Heart right ventricle (tissue), 16 donors: ENCODE results near the gene PPIL6. TPM values are rescaled to one million over a fixed set of nuclear protein-coding genes. Genes with fewer than 3 reads are reported as not detected.

Source experiments
- ATAC-seq, 8 donors: fragments of 200-7000 bp; cut with Tn5 transposase; one replicate each; pipeline ENCODE4 v1.9.1; 2020; ENCODE audit warnings: mild to moderate bottlenecking in 8 of 8, moderate library complexity in 8 of 8, moderate number of reproducible peaks in 1 of 8
- DNase-seq, 2 donors: peaks; one replicate each; pipeline ENCODE4 v3.0.0-alpha.2; 2020
- H3K27ac ChIP-seq, 10 donors: fragments of 200-600 bp; sonication (generic) in 2 of 10; one replicate each; pipeline versions ENCODE4 v1.5.0 to v1.8.0; 2020 to 2022; ENCODE audit warnings: mild to moderate bottlenecking in 3 of 10
- H3K27me3 ChIP-seq, 7 donors: fragments of 200-600 bp; one replicate each; pipeline ENCODE4 v1.8.0; 2021 to 2022; ENCODE audit warnings: mild to moderate bottlenecking in 2 of 7
- H3K36me3 ChIP-seq, 9 donors: fragments of 200-600 bp; sonication (generic) in 1 of 9; one replicate each; pipeline versions ENCODE4 v1.5.0 to v1.8.0; 2020 to 2022; ENCODE audit warnings: mild to moderate bottlenecking in 2 of 9
- H3K4me1 ChIP-seq, 9 donors: fragments of 200-600 bp; sonication (generic) in 1 of 9; one replicate each; pipeline versions ENCODE4 v1.5.0 to v1.8.0; 2020 to 2022; ENCODE audit warnings: mild to moderate bottlenecking in 4 of 9
- H3K4me3 ChIP-seq, 10 donors: fragments of 200-600 bp; sonication (generic) in 2 of 10; one replicate each; pipeline versions ENCODE4 v1.5.0 to v1.8.0; 2020 to 2022; ENCODE audit warnings: mild to moderate bottlenecking in 7 of 10, moderate library complexity in 2 of 10
- H3K9me3 ChIP-seq, 11 donors: fragments of 200-600 bp in 10 of 11; sonication (generic) in 2 of 11; one replicate each; pipeline versions ENCODE4 v1.5.0 to v1.8.0; 2013 to 2022; ENCODE audit warnings: mild to moderate bottlenecking in 2 of 11, control low read depth in 1 of 11, moderate library complexity in 1 of 11
- CTCF ChIP-seq, 9 donors: fragments of 200-600 bp; sonication (generic) in 2 of 9; IDR thresholded peaks; one replicate each; pipeline versions ENCODE4 v1.5.0 to v1.8.0; 2021 to 2022; ENCODE audit warnings: antibody characterized with exemption in 9 of 9, mild to moderate bottlenecking in 5 of 9, moderate library complexity in 1 of 9
- WGBS, 2 donors: extraction: QIAGEN DNeasy Blood & Tissue Kit; methylation state at CpG; one replicate each; pipeline ENCODE4 v1.1.7; 2013; ENCODE audit warnings: inconsistent platforms in 1 of 2; 5-methylcytosine and 5-hydroxymethylcytosine counted together
- intact Hi-C, 10 donors: fragments of 100-400 bp; cut with DNase I; formaldehyde crosslinking; loops; one replicate each; pipeline versions ENCODE4 v1.11.1 to v1.14.2; 2022
- polyA plus RNA-seq, 2 donors: library from polyadenylated mRNA; stranded (reverse); fragments of 200-250 nt; gene quantifications; one replicate each; pipeline ENCODE4 v1.2.3, GENCODE V29; 2013
- total RNA-seq, 10 donors: library from RNA; stranded (reverse); fragmentation: NEBNext Ultra II Directional in 3 of 10; extraction: Animal tissue kit (Norgen Biotek cat#: 25700) in 3 of 10; gene quantifications; one replicate each; pipeline versions ENCODE4 v1.2.1 to v1.2.4, GENCODE V29; 2021 to 2023
- donor health status: Arrhythmogenic right ventricular cardiomyopathy.
- donor health status: ischemic (EF 13 %, LVEDD 7.1; RV severe dilation, severe dysfunction).
- donor health status: healthy with polysubstance abuse.
- donor health status: DM: no; HTN: yes; CAD: no.
- donor health status: DM: no; HTN: no; CAD: no.
- donor health status: ischemic (EF 25% LVEDD 6.9; RV normal size, moderate dysfunction).
- donor health status: ischemic (EF 25% LVEDD 5.7; RV mildly dilated, moderate dysfunction).
- donor health status: healthy.
- donor health status: DM: yes; HTN: yes; CAD: no.
- donor health status: Ischemic cardiomyopathy.
- donor health status: ischemic (EF 35%, LVEDD 5.7; RV mildly dilated, moderate dysfunction).
- donor health status: nonischemic (EF 11% LVEDD 7.7; RV severe dilation, severe dysfunction).
- donor health status: DM: yes; HTN: yes; CAD: no.
- donor health status: PGD.
- donor health status: ischemic (EF 29% LVEDD 5.4; RV normal size, mild dysfunction).
- donor health status: nonischemic (EF 23%, LVEDD 6.1; RV moderate dilation, normal function).

Gene PPIL6
- total and polyA plus RNA-seq, 12 donors = 0.44 to 5.2 (median 2.6) TPM

- no peaks in the 10 kb centered on the region for H3K27me3 ChIP-seq
- no peaks in the 10 kb centered on the region for H3K9me3 ChIP-seq
- intact Hi-C loops = no loop called here
- WGBS, 2 donors = 96 to 100% methylated on average over 2 of the region's 2 CpGs
- no peak overlapping the region for H3K4me3 ChIP-seq
- no peak for ATAC-seq
- H3K36me3 ChIP-seq = peaks cover 0 to 89% (median 31%) of the 10 kb centered on the region in 9 donors
- peaks cover 4 to 60% (median 47%) of the 10 kb centered on the region in 9 donors for H3K4me1 ChIP-seq
- TF ChIP-seq CTCF (IDR thresholded peaks at IDR 0.05) = no peak
- H3K27ac ChIP-seq = no peak overlapping the region
- no peak for DNase-seq
Observed at GRCh38 chr6:109477184-109477583, 36.8 kb upstream of the PPIL6 start.

- 66 to 82% methylated on average over 2 of the region's 2 CpGs for WGBS, 2 donors
- TF ChIP-seq CTCF (IDR thresholded peaks at IDR 0.05) = no peak
- Histone ChIP-seq H3K27me3 (no peaks in the 10 kb centered on the region), H3K36me3 (peaks cover 0 to 91% (median 34%) of the 10 kb centered on the region in 9 donors), H3K4me3 (no peak overlapping the region), H3K4me1 (peaks cover 0 to 44% (median 31%) of the 10 kb centered on the region in 9 donors), H3K27ac (no peak overlapping the region), H3K9me3 (no peaks in the 10 kb centered on the region)
- DNase-seq = no peak
- ATAC-seq = peak in 1 of 8 donors; percentile 41
- intact Hi-C loops = no loop called here
Observed at GRCh38 chr6:109475625-109476024, 35.2 kb upstream of the PPIL6 start.

- Histone ChIP-seq H3K27ac (no peak overlapping the region), H3K4me1 (peaks cover 0 to 38% (median 25%) of the 10 kb centered on the region in 9 donors), H3K36me3 (peaks cover 0 to 91% (median 31%) of the 10 kb centered on the region in 9 donors), H3K27me3 (no peaks in the 10 kb centered on the region), H3K4me3 (no peak overlapping the region), H3K9me3 (no peaks in the 10 kb centered on the region)
- ATAC-seq (no peak), DNase-seq (no peak)
- no peak for TF ChIP-seq CTCF (IDR thresholded peaks at IDR 0.05)
- intact Hi-C loops = no loop called here
- 83 to 91% methylated on average over 4 of the region's 4 CpGs for WGBS, 2 donors
Observed at GRCh38 chr6:109474995-109475394, 34.6 kb upstream of the PPIL6 start.

- 93% methylated on average over 3 of the region's 3 CpGs for WGBS, 2 donors
- H3K4me3 ChIP-seq = no peak overlapping the region
- peaks cover 0 to 19% (median 6%) of the 10 kb centered on the region in 9 donors for H3K4me1 ChIP-seq
- H3K27me3 ChIP-seq = no peaks in the 10 kb centered on the region
- no peak for TF ChIP-seq CTCF (IDR thresholded peaks at IDR 0.05)
- peaks cover 0 to 100% (median 35%) of the 10 kb centered on the region in 9 donors for H3K36me3 ChIP-seq
- no peaks in the 10 kb centered on the region for H3K9me3 ChIP-seq
- no peak overlapping the region for H3K27ac ChIP-seq
- intact Hi-C loops = no loop called here
- ATAC-seq (no peak), DNase-seq (no peak)
Observed at GRCh38 chr6:109473120-109473519, 32.7 kb upstream of the PPIL6 start.
